Heart right ventricle (tissue), 16 donors: ENCODE measurements around the gene BIVM. TPM values are rescaled to one million over a fixed set of nuclear protein-coding genes. Genes with fewer than 3 reads are reported as not detected.

ENCODE experiments used
- ATAC-seq, 8 donors: fragments of 200-7000 bp; cut with Tn5 transposase; one replicate each; pipeline ENCODE4 v1.9.1; 2020; ENCODE audit warnings: mild to moderate bottlenecking in 8 of 8, moderate library complexity in 8 of 8, moderate number of reproducible peaks in 1 of 8
- DNase-seq, 2 donors: peaks; one replicate each; pipeline ENCODE4 v3.0.0-alpha.2; 2020
- H3K27ac ChIP-seq, 10 donors: fragments of 200-600 bp; sonication (generic) in 2 of 10; one replicate each; pipeline versions ENCODE4 v1.5.0 to v1.8.0; 2020 to 2022; ENCODE audit warnings: mild to moderate bottlenecking in 3 of 10
- H3K27me3 ChIP-seq, 7 donors: fragments of 200-600 bp; one replicate each; pipeline ENCODE4 v1.8.0; 2021 to 2022; ENCODE audit warnings: mild to moderate bottlenecking in 2 of 7
- H3K36me3 ChIP-seq, 9 donors: fragments of 200-600 bp; sonication (generic) in 1 of 9; one replicate each; pipeline versions ENCODE4 v1.5.0 to v1.8.0; 2020 to 2022; ENCODE audit warnings: mild to moderate bottlenecking in 2 of 9
- H3K4me1 ChIP-seq, 9 donors: fragments of 200-600 bp; sonication (generic) in 1 of 9; one replicate each; pipeline versions ENCODE4 v1.5.0 to v1.8.0; 2020 to 2022; ENCODE audit warnings: mild to moderate bottlenecking in 4 of 9
- H3K4me3 ChIP-seq, 10 donors: fragments of 200-600 bp; sonication (generic) in 2 of 10; one replicate each; pipeline versions ENCODE4 v1.5.0 to v1.8.0; 2020 to 2022; ENCODE audit warnings: mild to moderate bottlenecking in 7 of 10, moderate library complexity in 2 of 10
- H3K9me3 ChIP-seq, 11 donors: fragments of 200-600 bp in 10 of 11; sonication (generic) in 2 of 11; one replicate each; pipeline versions ENCODE4 v1.5.0 to v1.8.0; 2013 to 2022; ENCODE audit warnings: mild to moderate bottlenecking in 2 of 11, control low read depth in 1 of 11, moderate library complexity in 1 of 11
- WGBS, 2 donors: extraction: QIAGEN DNeasy Blood & Tissue Kit; methylation state at CpG; one replicate each; pipeline ENCODE4 v1.1.7; 2013; ENCODE audit warnings: inconsistent platforms in 1 of 2; 5-methylcytosine and 5-hydroxymethylcytosine counted together
- intact Hi-C, 10 donors: fragments of 100-400 bp; cut with DNase I; formaldehyde crosslinking; loops; one replicate each; pipeline versions ENCODE4 v1.11.1 to v1.14.2; 2022
- polyA plus RNA-seq, 2 donors: library from polyadenylated mRNA; stranded (reverse); fragments of 200-250 nt; gene quantifications; one replicate each; pipeline ENCODE4 v1.2.3, GENCODE V29; 2013
- total RNA-seq, 10 donors: library from RNA; stranded (reverse); fragmentation: NEBNext Ultra II Directional in 3 of 10; extraction: Animal tissue kit (Norgen Biotek cat#: 25700) in 3 of 10; gene quantifications; one replicate each; pipeline versions ENCODE4 v1.2.1 to v1.2.4, GENCODE V29; 2021 to 2023
- TF ChIP-seq, protein P1 (sequence below), 9 donors: fragments of 200-600 bp; sonication (generic) in 2 of 9; IDR thresholded peaks; one replicate each; pipeline versions ENCODE4 v1.5.0 to v1.8.0; 2021 to 2022; ENCODE audit warnings: antibody characterized with exemption in 9 of 9, mild to moderate bottlenecking in 5 of 9, moderate library complexity in 1 of 9
- donor health status: Arrhythmogenic right ventricular cardiomyopathy.
- donor health status: ischemic (EF 13 %, LVEDD 7.1; RV severe dilation, severe dysfunction).
- donor health status: healthy with polysubstance abuse.
- donor health status: DM: no; HTN: yes; CAD: no.
- donor health status: DM: no; HTN: no; CAD: no.
- donor health status: ischemic (EF 25% LVEDD 6.9; RV normal size, moderate dysfunction).
- donor health status: ischemic (EF 25% LVEDD 5.7; RV mildly dilated, moderate dysfunction).
- donor health status: healthy.
- donor health status: DM: yes; HTN: yes; CAD: no.
- donor health status: Ischemic cardiomyopathy.
- donor health status: ischemic (EF 35%, LVEDD 5.7; RV mildly dilated, moderate dysfunction).
- donor health status: nonischemic (EF 11% LVEDD 7.7; RV severe dilation, severe dysfunction).
- donor health status: DM: yes; HTN: yes; CAD: no.
- donor health status: PGD.
- donor health status: ischemic (EF 29% LVEDD 5.4; RV normal size, mild dysfunction).
- donor health status: nonischemic (EF 23%, LVEDD 6.1; RV moderate dilation, normal function).

The BIVM gene
- total and polyA plus RNA-seq, 12 donors: 6.7 to 37.3 (median 28.3) TPM

DNA sequence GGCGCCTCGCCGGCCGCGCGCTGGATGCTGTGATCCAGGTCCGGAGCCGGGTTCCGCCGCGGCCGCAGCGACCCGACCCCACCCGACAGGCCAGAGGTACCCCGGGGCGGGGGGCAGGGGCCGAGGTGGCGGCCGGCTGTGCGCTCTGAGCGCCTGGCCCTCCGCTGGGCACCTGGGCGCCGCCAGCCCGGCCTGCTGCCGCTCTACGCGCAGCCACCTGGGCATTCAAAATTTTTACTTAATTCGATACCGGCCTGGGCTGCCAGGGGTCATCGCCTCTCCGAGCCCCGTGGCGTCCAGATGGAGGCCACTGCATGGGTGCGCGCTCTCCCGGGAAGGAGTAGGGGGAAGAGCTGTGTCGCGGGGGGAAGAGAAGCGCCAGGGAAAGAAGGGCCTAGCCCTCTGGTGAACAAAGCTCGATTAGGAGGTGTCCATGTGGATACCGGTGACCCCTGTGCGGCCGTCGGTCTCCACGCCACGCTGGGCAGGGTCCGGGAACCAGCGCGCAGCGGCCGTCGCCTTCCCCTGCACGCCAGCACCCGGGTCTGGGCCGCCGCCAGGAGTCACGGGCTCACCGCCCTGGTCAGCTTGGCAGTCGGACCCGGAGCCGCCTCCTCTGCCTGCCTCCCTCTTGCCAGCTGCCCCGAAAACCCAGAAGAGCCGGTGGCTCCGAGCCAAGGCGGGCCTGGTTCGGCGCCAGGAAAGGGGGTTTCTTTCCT is 666 bp downstream of the BIVM start:
- intact Hi-C loops: loop anchor here in 5 of 10 donors (2.0 to 5.0 kb wide), 5 partner anchors 25 to 217 kb away; partner anchors contain the start of genes ERCC5 (in 4 of the 5) and TPP2 (in 2 of the 5)
- DNase-seq: peak in 1 of 2 donors; percentile 53
- peak overlapping the region; percentile 73 to 99 (median 84) for H3K4me3 ChIP-seq
- ATAC-seq: peak; percentile 27 to 53 (median 38)
- WGBS, 2 donors: 1% methylated on average over 68 to 69 of the region's 69 CpGs
- no peaks in the 10 kb centered on the region for H3K9me3 ChIP-seq
- TF ChIP-seq, protein P1, sequence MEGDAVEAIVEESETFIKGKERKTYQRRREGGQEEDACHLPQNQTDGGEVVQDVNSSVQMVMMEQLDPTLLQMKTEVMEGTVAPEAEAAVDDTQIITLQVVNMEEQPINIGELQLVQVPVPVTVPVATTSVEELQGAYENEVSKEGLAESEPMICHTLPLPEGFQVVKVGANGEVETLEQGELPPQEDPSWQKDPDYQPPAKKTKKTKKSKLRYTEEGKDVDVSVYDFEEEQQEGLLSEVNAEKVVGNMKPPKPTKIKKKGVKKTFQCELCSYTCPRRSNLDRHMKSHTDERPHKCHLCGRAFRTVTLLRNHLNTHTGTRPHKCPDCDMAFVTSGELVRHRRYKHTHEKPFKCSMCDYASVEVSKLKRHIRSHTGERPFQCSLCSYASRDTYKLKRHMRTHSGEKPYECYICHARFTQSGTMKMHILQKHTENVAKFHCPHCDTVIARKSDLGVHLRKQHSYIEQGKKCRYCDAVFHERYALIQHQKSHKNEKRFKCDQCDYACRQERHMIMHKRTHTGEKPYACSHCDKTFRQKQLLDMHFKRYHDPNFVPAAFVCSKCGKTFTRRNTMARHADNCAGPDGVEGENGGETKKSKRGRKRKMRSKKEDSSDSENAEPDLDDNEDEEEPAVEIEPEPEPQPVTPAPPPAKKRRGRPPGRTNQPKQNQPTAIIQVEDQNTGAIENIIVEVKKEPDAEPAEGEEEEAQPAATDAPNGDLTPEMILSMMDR (IDR thresholded peaks at IDR 0.05): no peak
- H3K27ac ChIP-seq: peak overlapping the region; percentile 78 to 95 (median 90)
- H3K4me1 ChIP-seq: peaks cover 0 to 57% (median 35%) of the 10 kb centered on the region in 9 donors
- peaks cover 0 to 6% (median 0%) of the 10 kb centered on the region in 9 donors for H3K36me3 ChIP-seq
- peaks cover 0 to 26% (median 0%) of the 10 kb centered on the region in 7 donors for H3K27me3 ChIP-seq

DNA sequence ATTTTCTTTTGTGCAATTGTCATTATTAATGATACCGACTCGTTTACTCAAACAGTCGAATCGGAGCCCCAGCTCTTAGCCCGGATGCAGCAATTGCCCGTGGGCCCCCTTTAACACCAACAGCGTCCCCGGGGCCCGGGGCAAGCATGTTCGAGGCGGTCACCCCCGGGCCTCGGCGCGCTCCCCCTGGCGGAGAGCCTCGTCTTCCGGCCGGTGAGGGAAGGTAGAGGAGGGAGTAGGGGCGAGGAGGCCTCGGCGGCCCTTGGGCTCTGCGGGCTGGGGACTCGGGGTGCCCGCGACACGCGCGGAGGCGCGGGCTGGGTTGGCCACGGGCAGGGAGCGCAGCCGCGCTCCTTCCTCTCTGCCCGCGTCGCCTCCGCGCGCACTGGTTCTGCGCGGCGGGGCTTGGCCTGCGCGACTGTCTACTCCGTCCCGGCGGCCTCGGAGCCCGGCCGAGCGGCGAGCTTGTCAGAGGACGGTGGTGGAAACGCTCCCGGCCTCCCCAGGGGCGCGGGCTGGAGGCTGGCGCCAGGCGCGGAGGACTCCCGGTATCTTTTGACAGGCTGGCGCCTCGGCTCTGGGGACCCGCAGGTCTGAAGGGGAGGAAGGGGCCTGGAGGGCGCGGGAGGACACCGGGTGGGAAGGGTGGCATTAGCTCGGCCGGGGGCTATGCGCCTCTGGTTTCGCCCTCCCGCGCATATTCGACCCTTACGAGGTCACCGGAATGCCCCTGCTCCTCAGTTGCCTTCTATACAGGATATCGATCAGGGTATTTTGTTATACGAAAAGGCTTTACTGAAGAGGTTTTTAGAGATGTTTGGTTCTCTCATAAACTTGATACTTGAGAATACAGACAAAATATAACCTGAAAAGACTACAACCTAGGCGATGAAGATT is 1.5 kb downstream of the BIVM start:
- peak; percentile 80 to 90 (median 88) for ATAC-seq
- 2% methylated on average over 73 to 81 of the region's 81 CpGs for WGBS, 2 donors
- intact Hi-C loops: loop anchor here in 4 of 10 donors (2.0 to 5.0 kb wide), 4 partner anchors 46 to 218 kb away; partner anchors contain the start of genes ERCC5 (in 3 of the 4) and TPP2 (in 2 of the 4)

DNA sequence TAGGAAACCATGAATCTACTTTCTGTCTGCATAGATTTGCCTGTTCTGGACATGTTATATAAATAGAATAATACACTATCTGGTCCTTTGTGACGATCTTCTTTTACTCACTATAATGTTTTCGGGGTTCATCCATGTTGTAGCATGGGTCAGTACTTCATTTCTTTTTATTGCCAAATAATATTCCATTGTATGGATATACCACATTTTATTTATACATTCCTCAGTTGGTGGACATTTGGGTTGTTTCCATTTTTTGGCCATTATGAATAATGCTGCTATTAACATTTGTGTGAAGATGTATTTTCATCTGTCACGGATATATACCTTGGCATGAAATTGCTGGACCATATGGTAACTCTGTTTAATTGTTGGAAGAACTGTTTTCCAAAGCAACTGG is 6.8 kb downstream of the BIVM start:
- peaks cover 0 to 45% (median 32%) of the 10 kb centered on the region in 9 donors for H3K4me1 ChIP-seq

More for the DNA sequence above, 1.5 kb downstream of the BIVM start:
- Histone ChIP-seq H3K4me3 (peak overlapping the region; percentile 73 to 99 (median 84)), H3K27me3 (peaks cover 0 to 26% (median 0%) of the 10 kb centered on the region in 7 donors), H3K4me1 (peaks cover 0 to 57% (median 35%) of the 10 kb centered on the region in 9 donors), H3K9me3 (no peaks in the 10 kb centered on the region), H3K27ac (peak overlapping the region; percentile 78 to 95 (median 90)), H3K36me3 (peaks cover 0 to 6% (median 0%) of the 10 kb centered on the region in 9 donors)
- TF ChIP-seq, protein P1 (IDR thresholded peaks at IDR 0.05): peak; percentile 76 to 92 (median 80)
- peak; percentile 86 to 88 for DNase-seq

More for the DNA sequence above, 6.8 kb downstream of the BIVM start:
- H3K27me3 ChIP-seq: no peaks in the 10 kb centered on the region
- no peak for ATAC-seq
- intact Hi-C loops: no loop called here
- peaks cover 0 to 10% (median 0%) of the 10 kb centered on the region in 11 donors for H3K9me3 ChIP-seq
- no peak for DNase-seq
- no peak overlapping the region for H3K4me3 ChIP-seq
- no peak overlapping the region for H3K27ac ChIP-seq
- 95% methylated on average over 3 of the region's 3 CpGs for WGBS, 2 donors
- peaks cover 0 to 50% (median 3%) of the 10 kb centered on the region in 9 donors for H3K36me3 ChIP-seq
- TF ChIP-seq, protein P1 (IDR thresholded peaks at IDR 0.05): no peak
